Peyer's patch (tissue), 4 donors: ENCODE results near the gene STK17A. TPM values are rescaled to one million over a fixed set of nuclear protein-coding genes. Genes with fewer than 3 reads are reported as not detected.

Experiments used
- DNase-seq, 3 donors: peaks; one replicate each; pipeline ENCODE4 v3.0.0-alpha.2; 2017 to 2019
- H3K27ac ChIP-seq, 4 donors: fragments of 200-600 bp; sonication (generic); one replicate each; pipeline ENCODE4 v1.5.1; 2016 to 2019
- H3K27me3 ChIP-seq, 2 donors: fragments of 200-600 bp; sonication (generic); one replicate each; pipeline ENCODE4 v1.5.1; 2019
- H3K36me3 ChIP-seq, 3 donors: fragments of 200-600 bp; sonication (generic); one replicate each; pipeline ENCODE4 v1.5.1; 2016 to 2019
- H3K4me1 ChIP-seq, 4 donors: fragments of 200-600 bp; sonication (generic); one replicate each; pipeline ENCODE4 v1.5.1; 2016 to 2019
- H3K4me3 ChIP-seq, 4 donors: fragments of 200-600 bp; sonication (generic); 1 replicate in 3 of 4; 2 replicates in 1 of 4; pipeline ENCODE4 v1.5.1; 2016 to 2019; ENCODE audit warnings: mild to moderate bottlenecking in 1 of 4
- H3K9me3 ChIP-seq, 4 donors: fragments of 200-600 bp; sonication (generic); one replicate each; pipeline ENCODE4 v1.5.1; 2016 to 2019; ENCODE audit warnings: mild to moderate bottlenecking in 1 of 4
- POLR2A ChIP-seq, 2 donors: fragments of 450-650 bp; IDR thresholded peaks; one replicate each; pipeline ENCODE4 v1.5.1; 2017; ENCODE audit warnings: antibody characterized with exemption in 2 of 2, mild to moderate bottlenecking in 2 of 2, moderate library complexity in 2 of 2
- total RNA-seq, 4 donors: library from RNA; depleted of rRNA; stranded (reverse); fragments of >200 nt; gene quantifications; one replicate each; pipeline ENCODE4 v1.1.0, GENCODE V29; 2016
- TF ChIP-seq, protein P1 (sequence below), 6 experiments: fragments of 450-650 bp in 4 of 6; fragments of 200-600 bp in 2 of 6; sonication (generic) in 1 of 6; IDR thresholded peaks; one replicate each; pipeline ENCODE4 v1.5.1; 2017 to 2019; ENCODE audit warnings: antibody characterized with exemption in 6 of 6, mild to moderate bottlenecking in 3 of 6, moderate library complexity in 1 of 6

Gene STK17A
- total RNA-seq, 4 donors from 2014 or later: 16.0 to 66.8 (median 17.7) TPM

DNA sequence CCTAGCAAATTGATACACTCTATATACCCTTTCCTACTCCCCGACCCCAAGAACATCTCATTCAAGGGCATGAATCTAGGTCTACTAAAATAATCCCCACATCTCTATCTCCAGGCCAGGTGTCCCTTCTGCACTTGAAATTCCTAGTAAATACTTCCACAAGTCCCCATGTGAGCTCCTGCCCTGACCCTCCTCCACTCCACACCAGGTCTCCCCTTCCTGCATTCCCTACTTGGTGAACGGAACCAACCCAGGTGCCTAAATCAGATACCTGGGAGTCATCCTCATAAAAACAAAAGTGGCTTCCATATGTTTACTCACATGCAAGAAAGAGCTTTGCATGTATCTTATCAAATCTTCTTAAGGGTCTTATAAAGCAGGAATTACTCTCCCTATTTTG lies 77.2 kb downstream of the STK17A start:
- Histone ChIP-seq H3K36me3 (no peaks in the 10 kb centered on the region), H3K4me1 (peaks cover 0 to 2% (median 0%) of the 10 kb centered on the region in 4 donors), H3K4me3 (no peak overlapping the region), H3K9me3 (no peaks in the 10 kb centered on the region), H3K27ac (no peak overlapping the region), H3K27me3 (no peaks in the 10 kb centered on the region)
- no peak for DNase-seq
- TF ChIP-seq, protein P1, sequence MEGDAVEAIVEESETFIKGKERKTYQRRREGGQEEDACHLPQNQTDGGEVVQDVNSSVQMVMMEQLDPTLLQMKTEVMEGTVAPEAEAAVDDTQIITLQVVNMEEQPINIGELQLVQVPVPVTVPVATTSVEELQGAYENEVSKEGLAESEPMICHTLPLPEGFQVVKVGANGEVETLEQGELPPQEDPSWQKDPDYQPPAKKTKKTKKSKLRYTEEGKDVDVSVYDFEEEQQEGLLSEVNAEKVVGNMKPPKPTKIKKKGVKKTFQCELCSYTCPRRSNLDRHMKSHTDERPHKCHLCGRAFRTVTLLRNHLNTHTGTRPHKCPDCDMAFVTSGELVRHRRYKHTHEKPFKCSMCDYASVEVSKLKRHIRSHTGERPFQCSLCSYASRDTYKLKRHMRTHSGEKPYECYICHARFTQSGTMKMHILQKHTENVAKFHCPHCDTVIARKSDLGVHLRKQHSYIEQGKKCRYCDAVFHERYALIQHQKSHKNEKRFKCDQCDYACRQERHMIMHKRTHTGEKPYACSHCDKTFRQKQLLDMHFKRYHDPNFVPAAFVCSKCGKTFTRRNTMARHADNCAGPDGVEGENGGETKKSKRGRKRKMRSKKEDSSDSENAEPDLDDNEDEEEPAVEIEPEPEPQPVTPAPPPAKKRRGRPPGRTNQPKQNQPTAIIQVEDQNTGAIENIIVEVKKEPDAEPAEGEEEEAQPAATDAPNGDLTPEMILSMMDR (IDR thresholded peaks at IDR 0.05): no peak
- no peak for TF ChIP-seq POLR2A (IDR thresholded peaks at IDR 0.05)

DNA sequence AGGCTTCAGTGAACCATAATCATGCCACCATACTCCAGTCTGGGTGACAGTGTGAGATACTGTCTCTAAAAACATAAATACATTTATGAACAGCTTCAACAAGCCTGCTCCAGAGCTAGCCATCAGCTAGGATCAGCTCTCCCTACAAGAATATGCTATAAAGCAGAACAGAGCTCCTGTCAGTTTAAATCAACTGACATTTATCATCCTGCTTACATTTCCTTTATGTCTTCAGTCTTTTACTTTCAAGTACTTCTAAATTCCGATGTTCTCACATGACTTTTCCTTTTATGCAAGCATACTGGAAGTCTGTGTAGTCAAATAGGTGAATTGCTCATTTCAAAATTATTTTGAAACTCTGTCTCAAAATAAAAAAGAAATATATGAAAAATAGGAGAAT lies 81.8 kb downstream of the STK17A start:
- DNase-seq: no peak
- no peak overlapping the region for H3K27ac ChIP-seq
- no peaks in the 10 kb centered on the region for H3K9me3 ChIP-seq
- peaks cover 0 to 3% (median 0%) of the 10 kb centered on the region in 4 donors for H3K4me1 ChIP-seq
- no peak overlapping the region for H3K4me3 ChIP-seq
- no peaks in the 10 kb centered on the region for H3K36me3 ChIP-seq
- H3K27me3 ChIP-seq: no peaks in the 10 kb centered on the region
- TF ChIP-seq, protein P1 (IDR thresholded peaks at IDR 0.05): no peak
- TF ChIP-seq POLR2A (IDR thresholded peaks at IDR 0.05): no peak

DNA sequence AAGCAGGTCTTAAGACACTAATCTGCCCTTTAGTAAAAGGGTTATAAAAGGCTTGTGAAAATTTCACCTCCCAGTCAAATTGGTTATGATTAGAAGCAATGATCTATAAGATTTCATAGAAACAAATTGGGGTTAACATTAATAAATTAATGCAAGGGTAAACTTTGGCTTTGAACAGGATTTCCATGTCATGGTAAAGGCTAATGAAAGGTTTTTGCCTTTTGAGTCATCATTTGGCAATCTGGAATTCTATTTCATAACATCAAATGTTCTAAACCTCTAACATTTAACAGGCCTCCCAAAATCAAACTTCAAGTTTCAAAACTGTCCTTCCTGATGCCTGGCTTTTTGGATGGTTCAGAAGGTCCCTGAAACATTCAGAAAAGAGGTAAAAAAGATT lies 84.0 kb downstream of the STK17A start:
- Histone ChIP-seq H3K36me3 (no peaks in the 10 kb centered on the region), H3K4me1 (peaks cover 0 to 3% (median 0%) of the 10 kb centered on the region in 4 donors), H3K9me3 (no peaks in the 10 kb centered on the region), H3K27ac (no peak overlapping the region), H3K4me3 (no peak overlapping the region), H3K27me3 (no peaks in the 10 kb centered on the region)
- TF ChIP-seq, protein P1 (IDR thresholded peaks at IDR 0.05): no peak
- no peak for TF ChIP-seq POLR2A (IDR thresholded peaks at IDR 0.05)
- no peak for DNase-seq

DNA sequence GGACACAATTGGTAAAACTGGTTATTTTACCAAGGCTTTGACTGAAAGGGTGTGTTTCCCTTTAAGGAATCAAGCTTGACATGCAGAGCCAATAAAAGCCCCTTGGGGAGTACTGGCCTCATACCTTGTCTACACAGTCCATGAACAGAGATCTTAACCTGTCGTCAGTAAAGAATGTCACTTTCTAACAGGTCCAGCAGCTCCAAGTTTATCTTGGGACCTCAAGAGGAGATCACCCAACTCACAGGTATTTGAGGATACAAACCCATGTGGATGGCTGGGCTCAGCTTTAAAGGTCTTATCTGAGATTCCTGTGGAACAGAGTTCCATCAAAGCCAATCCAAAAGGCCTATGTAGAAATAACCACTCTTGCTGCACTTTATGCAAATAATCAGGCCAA lies 85.1 kb downstream of the STK17A start:
- TF ChIP-seq, protein P1 (IDR thresholded peaks at IDR 0.05): no peak
- no peak for TF ChIP-seq POLR2A (IDR thresholded peaks at IDR 0.05)
- H3K9me3 ChIP-seq: no peaks in the 10 kb centered on the region

DNA sequence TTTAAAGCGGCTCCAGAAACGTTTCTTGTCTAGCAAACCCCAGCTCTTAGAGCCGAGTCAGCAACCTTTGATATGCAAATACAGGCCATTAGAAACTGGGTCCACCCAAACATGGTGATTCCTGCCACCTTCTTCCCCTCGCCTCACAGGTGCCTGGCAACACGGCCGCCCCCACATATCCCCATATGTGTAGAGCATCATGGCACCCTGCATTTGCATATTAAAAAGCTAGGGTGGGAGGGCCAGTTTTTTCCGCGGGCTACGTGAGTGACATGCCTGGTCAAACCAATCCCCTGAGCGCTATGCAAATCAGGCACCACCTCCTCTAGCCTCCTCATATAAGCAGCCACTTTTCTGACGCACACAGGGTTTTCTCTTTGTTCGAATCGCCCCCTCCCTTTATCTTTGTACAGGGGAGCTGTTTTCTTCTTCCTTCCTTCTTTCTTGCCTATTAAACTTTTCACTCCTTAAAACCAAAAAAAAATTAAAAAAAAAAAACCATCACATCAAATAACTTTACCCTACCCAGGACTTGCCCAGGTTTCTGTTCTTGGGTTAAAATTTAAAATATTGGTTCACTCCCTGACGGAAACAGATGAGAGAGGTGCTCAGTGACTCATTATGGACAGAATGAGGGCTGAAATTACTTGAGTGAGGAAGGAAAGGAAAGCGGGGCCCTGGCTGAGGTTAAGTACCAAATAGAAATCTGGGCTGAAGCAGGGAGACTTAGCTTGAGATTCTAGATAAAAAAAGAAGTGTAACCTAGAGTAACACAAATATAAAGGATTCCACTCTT lies 86.6 kb downstream of the STK17A start:
- TF ChIP-seq POLR2A (IDR thresholded peaks at IDR 0.05): no peak
- TF ChIP-seq, protein P1 (IDR thresholded peaks at IDR 0.05): no peak
- H3K27me3 ChIP-seq: no peaks in the 10 kb centered on the region
- no peaks in the 10 kb centered on the region for H3K36me3 ChIP-seq
- H3K9me3 ChIP-seq: no peaks in the 10 kb centered on the region
- peaks cover 0 to 3% (median under 1%) of the 10 kb centered on the region in 4 donors for H3K4me1 ChIP-seq
- peak in 2 of 3 donors; percentile 46 to 64 for DNase-seq
- H3K27ac ChIP-seq: peak overlapping the region in 2 of 4 donors; percentile 13 to 47
- no peak overlapping the region for H3K4me3 ChIP-seq

More for the DNA sequence above, 85.1 kb downstream of the STK17A start:
- no peak for DNase-seq
- no peaks in the 10 kb centered on the region for H3K36me3 ChIP-seq
- H3K27me3 ChIP-seq: no peaks in the 10 kb centered on the region
- peaks cover 0 to 3% (median 0%) of the 10 kb centered on the region in 4 donors for H3K4me1 ChIP-seq
- no peak overlapping the region for H3K4me3 ChIP-seq
- no peak overlapping the region for H3K27ac ChIP-seq
